ENCODE measurements around the gene CHID1.

The CHID1 gene

GRCh38 chr11:889257-889656, 21.4 kb downstream of the CHID1 start:
- no peak overlapping the region for H3K4me3 ChIP-seq (ENCODE audit: low read depth, low read length)
- ChIA-PET CTCF (no interaction called here), POLR2A (no interaction called here)
- no peak for DNase-seq (ENCODE audit: low read depth, low spot score)
- TF ChIP-seq CTCF (IDR thresholded peaks at IDR 0.05; ENCODE audit: insufficient read depth, low read length, missing control alignments) = no peak

DNA sequence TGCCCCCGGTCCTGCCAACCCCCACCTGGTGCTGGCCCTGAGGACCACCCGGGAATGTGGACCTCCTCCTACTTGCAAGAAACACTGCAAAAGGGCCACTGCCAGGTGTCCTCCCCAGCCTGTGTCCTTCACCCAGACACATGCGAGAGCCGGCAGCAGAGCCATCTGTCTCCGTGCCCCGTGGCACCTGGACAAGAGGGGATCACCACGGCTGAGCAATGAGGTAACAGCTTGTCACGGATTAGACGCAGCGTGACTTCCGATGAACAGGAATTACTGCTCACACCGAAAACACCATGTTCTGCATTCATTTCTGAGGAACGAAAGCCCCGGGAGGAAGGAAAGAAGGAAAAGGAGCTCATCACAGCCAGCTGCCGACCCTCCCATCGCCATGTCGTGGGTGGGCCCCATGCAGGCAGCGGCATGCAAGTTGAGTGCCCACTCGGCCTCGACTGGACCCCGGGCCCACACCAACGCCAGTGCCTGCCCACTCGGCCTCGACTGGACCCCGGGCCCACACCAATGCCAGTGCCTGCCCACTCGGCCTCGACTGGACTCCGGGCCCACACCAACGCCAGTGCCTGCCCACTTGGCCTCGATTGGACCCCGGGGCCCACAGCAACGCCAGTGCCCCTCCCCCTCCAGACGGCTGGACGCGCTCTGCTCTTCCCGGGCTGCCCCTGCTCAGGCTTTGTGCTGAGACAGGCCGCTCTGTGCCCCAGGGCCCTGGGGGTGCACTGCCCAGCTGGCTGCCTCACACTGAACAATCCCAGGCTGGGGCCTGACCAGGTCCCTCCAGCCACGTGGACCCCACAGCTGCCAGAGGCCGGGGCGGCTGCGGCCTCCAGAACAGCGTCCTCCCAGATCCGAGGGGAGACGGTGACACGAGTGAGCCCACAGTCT, 22.0 kb downstream of the CHID1 start:
- no peak overlapping the region for H3K4me3 ChIP-seq (ENCODE audit: low read depth, low read length)
- DNase-seq (ENCODE audit: low read depth, low spot score) = no peak
- POLR2A ChIA-PET = no interaction called here
- CTCF ChIA-PET = no interaction called here
- TF ChIP-seq CTCF (IDR thresholded peaks at IDR 0.05; ENCODE audit: insufficient read depth, low read length, missing control alignments) = no peak

GRCh38 chr11:887589-887988, 23.0 kb downstream of the CHID1 start:
- POLR2A ChIA-PET = no interaction called here
- no peak for TF ChIP-seq CTCF (IDR thresholded peaks at IDR 0.05; ENCODE audit: insufficient read depth, low read length, missing control alignments)
- no peak for DNase-seq (ENCODE audit: low read depth, low spot score)
- CTCF ChIA-PET = interaction anchor here (1.6 kb wide), 1 partner anchor 10 kb away, joined by 7 read pairs; no protein-coding TSS in a partner anchor
- H3K4me3 ChIP-seq (ENCODE audit: low read depth, low read length) = no peak overlapping the region

GRCh38 chr11:886568-886967, 24.0 kb downstream of the CHID1 start:
- no peak for DNase-seq (ENCODE audit: low read depth, low spot score)
- CTCF ChIA-PET = interaction anchor here (1.3 to 1.6 kb wide), 2 partner anchors 9 to 11 kb away, joined by 7 read pairs; no protein-coding TSS in a partner anchor
- POLR2A ChIA-PET = no interaction called here
- H3K4me3 ChIP-seq (ENCODE audit: low read depth, low read length) = no peak overlapping the region
- no peak for TF ChIP-seq CTCF (IDR thresholded peaks at IDR 0.05; ENCODE audit: insufficient read depth, low read length, missing control alignments)

GRCh38 chr11:884578-885070, 26.0 kb downstream of the CHID1 start:
- TF ChIP-seq CTCF (IDR thresholded peaks at IDR 0.05; ENCODE audit: insufficient read depth, low read length, missing control alignments) = no peak
- ChIA-PET CTCF (interaction anchor here (0.6 kb wide), 1 partner anchor 41 kb away, joined by 4 read pairs; no protein-coding TSS in a partner anchor), POLR2A (no interaction called here)
- no peak for DNase-seq (ENCODE audit: low read depth, low spot score)
- H3K4me3 ChIP-seq (ENCODE audit: low read depth, low read length) = no peak overlapping the region

GRCh38 chr11:883527-883926, 27.1 kb downstream of the CHID1 start:
- no peak overlapping the region for H3K4me3 ChIP-seq (ENCODE audit: low read depth, low read length)
- TF ChIP-seq CTCF (IDR thresholded peaks at IDR 0.05; ENCODE audit: insufficient read depth, low read length, missing control alignments) = no peak
- CTCF ChIA-PET = no interaction called here
- no peak for DNase-seq (ENCODE audit: low read depth, low spot score)
- POLR2A ChIA-PET = no interaction called here
